Peyer's patch (tissue), 4 donors: Measurements from ENCODE around the gene SESN2.

Experiments
- POLR2A ChIP-seq, 2 donors: fragments of 450-650 bp; IDR thresholded peaks; one replicate each; pipeline ENCODE4 v1.5.1; 2017; ENCODE audit warnings: antibody characterized with exemption in 2 of 2, mild to moderate bottlenecking in 2 of 2, moderate library complexity in 2 of 2
- TF ChIP-seq, protein P1 (sequence below), 6 experiments: fragments of 450-650 bp in 4 of 6; fragments of 200-600 bp in 2 of 6; sonication (generic) in 1 of 6; IDR thresholded peaks; one replicate each; pipeline ENCODE4 v1.5.1; 2017 to 2019; ENCODE audit warnings: antibody characterized with exemption in 6 of 6, mild to moderate bottlenecking in 3 of 6, moderate library complexity in 1 of 6

DNA sequence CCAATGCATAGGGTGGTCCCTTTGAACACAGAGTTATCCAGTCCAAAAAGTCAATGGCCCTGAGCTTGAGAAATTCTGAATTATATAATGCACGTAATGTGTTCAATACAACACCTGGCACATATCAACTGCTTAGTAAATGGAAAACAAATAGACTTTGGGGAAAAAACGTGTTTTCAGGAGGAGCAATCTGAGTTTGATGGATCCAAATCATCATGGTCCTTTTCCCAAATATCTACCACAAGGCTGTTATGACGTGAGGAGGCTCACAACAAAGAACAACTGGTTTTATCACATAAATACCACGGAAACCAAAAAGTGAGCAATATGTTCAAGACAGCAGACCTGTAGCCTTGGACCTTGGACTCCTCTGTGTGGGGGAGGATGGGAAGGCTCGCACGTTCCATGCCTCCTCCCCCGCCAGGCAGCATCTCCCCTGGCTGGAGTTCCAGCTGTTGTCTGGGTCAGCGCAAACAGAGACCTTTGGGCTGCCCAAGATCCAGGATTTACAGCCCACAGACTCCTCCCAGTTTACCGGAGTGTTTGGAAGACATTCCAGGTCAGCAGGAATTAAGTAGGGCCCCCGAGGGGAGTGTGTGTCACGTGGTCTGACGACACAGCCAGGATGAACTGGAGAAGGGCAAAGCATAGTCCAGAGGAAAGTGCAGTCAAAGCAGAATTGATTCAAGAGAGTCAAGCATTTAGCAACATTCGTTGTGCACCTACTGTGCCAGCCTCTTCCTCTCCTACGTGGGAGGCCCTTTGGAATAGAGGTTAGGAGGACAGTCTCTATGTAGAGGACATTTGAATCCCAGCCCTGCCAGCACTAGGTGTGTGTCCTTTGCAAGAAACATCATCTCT lies 37.3 kb downstream of the SESN2 start:
- TF ChIP-seq POLR2A (IDR thresholded peaks at IDR 0.05), result peak in 1 of 2 donors; percentile 38
- TF ChIP-seq, protein P1, sequence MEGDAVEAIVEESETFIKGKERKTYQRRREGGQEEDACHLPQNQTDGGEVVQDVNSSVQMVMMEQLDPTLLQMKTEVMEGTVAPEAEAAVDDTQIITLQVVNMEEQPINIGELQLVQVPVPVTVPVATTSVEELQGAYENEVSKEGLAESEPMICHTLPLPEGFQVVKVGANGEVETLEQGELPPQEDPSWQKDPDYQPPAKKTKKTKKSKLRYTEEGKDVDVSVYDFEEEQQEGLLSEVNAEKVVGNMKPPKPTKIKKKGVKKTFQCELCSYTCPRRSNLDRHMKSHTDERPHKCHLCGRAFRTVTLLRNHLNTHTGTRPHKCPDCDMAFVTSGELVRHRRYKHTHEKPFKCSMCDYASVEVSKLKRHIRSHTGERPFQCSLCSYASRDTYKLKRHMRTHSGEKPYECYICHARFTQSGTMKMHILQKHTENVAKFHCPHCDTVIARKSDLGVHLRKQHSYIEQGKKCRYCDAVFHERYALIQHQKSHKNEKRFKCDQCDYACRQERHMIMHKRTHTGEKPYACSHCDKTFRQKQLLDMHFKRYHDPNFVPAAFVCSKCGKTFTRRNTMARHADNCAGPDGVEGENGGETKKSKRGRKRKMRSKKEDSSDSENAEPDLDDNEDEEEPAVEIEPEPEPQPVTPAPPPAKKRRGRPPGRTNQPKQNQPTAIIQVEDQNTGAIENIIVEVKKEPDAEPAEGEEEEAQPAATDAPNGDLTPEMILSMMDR (IDR thresholded peaks at IDR 0.05), result no peak
